Stimulated activated CD8-positive, alpha-beta memory T cell treated with anti-CD3 and anti-CD28 coated beads, Interleukin-15, amount 100 ng/mL, for 48 hours (primary cell): Measurements from ENCODE around the gene ZFP92.
"Not testable (repeated sequence)": the region's sequence is repeated elsewhere in the genome, so short reads cannot be mapped to it uniquely, and the experiment has no call there.

Source experiments
- DNase-seq, 2 donors: peaks; one replicate each; pipeline ENCODE4 v3.0.0-alpha.2; 2020; ENCODE audit warnings: low read depth in 2 of 2

ZFP92 gene

DNA sequence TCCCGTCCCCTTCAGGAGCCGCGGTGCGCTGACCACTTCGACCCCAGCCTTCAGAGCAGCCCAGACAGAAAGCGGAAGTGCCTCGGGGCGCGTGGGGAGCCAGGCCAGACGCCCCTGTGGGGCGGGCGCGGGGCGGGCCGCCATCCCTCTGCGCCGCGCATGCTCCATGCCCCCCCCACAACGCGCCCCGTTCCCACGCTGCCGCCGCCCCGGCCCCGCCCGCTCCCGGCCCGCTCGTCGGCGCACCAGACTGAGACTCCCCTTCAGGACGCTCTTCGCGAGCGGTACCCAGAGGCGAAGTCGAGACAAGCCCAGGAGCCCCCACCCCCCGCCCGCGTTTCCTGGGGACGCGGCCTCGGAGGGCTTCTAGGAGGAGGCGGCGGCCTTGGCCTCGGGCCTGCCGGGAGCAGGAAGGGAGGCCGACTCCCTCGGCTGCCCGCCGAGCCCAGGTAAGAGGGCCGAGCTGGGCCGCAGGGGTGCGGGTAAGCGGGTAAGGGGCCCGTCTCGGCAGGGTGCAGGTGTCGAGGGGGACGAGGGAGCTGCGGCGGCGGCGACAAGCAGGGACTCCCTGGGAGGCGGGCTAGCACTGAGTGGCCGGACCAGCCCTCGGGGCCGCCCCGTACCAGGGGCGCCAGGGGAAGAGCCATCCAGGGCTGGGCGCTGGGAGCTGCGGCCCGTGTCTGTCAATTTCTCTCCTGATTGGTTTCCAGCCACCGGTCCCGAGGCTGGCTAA is at the start of gene ZFP92:
Gene ZFP92 (plus strand): TSS at position 218 of the 733 bp plus-strand sequence. CDS start 6,851 bp downstream, outside the sequence.
- DNase-seq = peak in 1 of 2 donors; percentile 19

GRCh38 chrX:153361781-153362397 is 49.4 kb upstream of the ZFP92 start:
- no peak for DNase-seq

DNA sequence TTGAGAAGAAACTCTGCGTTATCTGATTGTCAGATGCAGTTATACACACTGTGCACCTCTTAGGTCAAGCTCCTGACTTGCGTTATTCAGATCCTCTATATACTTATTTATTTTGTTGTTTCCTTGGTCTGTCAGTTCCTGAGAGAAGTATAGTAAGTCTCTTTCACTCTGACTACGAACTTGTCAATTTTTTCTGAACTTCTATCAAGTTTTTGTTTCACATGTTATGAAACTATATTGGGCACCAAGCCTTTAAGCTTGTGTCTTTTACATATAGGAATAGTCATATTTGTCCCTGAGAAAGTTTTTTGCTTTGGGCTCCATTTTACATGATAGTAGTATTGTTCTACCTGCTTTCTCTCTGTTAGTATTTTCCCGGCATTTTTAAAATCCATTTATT is 45.6 kb upstream of the ZFP92 start:
- DNase-seq = no peak

GRCh38 chrX:153366119-153366518 is 45.2 kb upstream of the ZFP92 start:
- DNase-seq = no peak

DNA sequence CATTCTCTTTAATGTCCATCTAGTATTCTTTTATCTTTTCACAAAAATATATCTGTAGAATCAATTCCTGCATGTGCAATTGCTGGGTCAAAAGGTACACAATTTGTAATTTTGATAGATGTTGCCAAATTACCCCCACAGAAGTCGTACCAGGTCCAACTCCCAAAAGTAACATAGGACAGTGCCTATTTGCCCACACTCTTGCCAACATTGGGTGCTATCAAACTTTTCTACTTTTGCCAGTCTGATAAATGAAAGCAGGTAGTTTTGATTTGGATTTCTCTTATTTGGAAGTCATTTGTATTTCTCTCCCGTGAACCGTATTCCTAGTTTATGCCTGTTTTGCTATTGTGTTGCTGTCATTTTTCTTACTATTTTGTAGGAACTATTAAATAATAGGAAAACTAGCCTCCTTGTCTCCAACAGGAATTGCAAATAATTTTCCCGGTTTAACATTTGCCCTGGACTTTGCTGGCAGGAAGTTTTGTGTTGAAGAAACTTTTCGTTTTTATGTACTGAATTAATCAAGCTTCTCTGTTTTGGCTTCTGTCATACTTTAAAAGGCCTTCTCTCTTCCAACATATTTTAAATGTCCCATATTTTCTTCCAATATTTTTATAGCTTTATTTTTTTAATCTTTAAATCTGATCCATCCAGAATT is 44.3 kb upstream of the ZFP92 start:
- DNase-seq = no peak

- DNase-seq = no peak
These were observed 40.8 kb upstream of the ZFP92 start for GRCh38 chrX:153370293-153371055.

DNA sequence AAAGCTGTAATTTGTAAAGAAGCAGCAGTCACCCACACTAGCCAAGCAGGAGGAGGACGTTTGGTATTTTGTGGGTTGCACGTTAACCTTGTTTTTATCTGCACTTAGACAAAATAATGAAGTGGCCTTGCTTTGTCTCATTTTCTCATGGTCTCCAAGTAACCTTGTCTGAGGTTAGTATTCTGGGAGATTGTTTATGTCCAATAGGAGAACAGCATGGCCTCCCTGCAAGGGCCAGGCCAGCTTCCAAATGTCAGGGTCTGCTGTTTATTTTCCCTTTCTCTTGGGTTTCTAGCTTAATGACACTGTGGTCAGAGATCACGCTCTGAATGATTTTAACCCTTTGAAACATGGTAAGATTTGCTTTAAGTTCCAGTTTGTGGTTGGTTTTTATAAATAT is 40.0 kb upstream of the ZFP92 start:
- DNase-seq = no peak

GRCh38 chrX:153372949-153373348 is 38.3 kb upstream of the ZFP92 start:
- DNase-seq = no peak

DNA sequence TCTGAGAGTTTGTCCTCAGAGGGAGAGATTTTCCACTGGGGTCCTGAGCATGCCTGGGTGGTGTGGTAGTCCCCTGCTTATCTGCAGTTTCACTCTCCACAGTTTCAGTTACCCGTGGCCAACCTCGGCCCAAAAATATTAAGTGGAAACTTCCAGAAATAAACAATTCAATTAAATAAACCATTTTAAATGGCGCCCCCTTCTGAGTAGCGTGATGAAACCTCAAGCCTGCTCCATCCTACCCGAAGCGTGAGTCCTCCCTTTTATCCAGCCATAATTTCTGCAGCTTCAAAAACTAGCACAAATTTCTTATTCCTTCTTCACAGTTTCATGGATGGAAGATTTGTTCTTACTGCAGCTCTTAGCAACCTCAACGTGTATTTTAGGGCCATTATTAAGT is 36.8 kb upstream of the ZFP92 start:
- DNase-seq = no peak

DNA sequence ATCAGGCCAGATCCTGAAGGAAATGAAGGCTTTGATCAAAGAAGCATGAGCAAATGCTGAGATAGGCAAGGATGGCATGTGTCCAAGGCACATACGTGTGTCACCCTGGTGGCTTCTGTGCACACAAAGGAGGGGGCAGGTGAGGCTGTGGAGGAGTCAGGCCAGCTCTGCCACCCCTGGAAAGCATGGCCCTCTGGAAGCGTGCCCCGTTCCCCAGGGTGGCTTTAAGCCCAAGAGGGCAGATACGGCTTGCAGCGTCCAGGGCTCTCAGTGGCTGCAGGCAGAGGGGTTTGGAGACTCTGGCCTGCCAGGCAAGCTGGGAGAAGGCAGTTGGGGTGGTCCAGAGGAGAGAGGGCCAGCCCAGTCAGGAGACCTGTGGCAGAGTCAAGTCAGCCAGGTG is 35.7 kb upstream of the ZFP92 start:
- DNase-seq = no peak

DNA sequence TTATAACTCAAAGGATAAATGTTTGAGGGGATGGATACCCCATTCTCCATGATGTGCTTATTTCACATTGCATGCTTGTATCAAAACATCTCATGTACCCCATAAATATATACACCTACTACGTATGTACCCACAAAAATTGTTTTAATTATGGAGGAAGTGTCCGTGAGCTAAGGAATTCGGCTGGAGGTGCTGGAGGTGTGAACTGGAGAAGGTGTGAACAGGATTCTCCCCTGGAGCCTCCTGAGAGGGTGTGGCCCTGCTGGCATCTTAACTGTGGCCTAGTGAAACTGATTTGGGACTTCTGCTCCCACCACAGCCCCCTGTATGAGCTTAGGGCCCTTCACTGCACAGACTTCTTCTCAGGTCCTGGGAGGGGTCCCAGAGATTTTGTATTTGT is 33.5 kb upstream of the ZFP92 start:
- DNase-seq = no peak

- DNase-seq = no peak
These were observed 32.7 kb upstream of the ZFP92 start for GRCh38 chrX:153378607-153379006.

- no peak for DNase-seq
These were observed 31.8 kb upstream of the ZFP92 start for GRCh38 chrX:153379508-153379907.

- no peak for DNase-seq
These were observed 31.2 kb upstream of the ZFP92 start for GRCh38 chrX:153379971-153380581.

- no peak for DNase-seq
These were observed 30.6 kb upstream of the ZFP92 start for GRCh38 chrX:153380691-153381090.

DNA sequence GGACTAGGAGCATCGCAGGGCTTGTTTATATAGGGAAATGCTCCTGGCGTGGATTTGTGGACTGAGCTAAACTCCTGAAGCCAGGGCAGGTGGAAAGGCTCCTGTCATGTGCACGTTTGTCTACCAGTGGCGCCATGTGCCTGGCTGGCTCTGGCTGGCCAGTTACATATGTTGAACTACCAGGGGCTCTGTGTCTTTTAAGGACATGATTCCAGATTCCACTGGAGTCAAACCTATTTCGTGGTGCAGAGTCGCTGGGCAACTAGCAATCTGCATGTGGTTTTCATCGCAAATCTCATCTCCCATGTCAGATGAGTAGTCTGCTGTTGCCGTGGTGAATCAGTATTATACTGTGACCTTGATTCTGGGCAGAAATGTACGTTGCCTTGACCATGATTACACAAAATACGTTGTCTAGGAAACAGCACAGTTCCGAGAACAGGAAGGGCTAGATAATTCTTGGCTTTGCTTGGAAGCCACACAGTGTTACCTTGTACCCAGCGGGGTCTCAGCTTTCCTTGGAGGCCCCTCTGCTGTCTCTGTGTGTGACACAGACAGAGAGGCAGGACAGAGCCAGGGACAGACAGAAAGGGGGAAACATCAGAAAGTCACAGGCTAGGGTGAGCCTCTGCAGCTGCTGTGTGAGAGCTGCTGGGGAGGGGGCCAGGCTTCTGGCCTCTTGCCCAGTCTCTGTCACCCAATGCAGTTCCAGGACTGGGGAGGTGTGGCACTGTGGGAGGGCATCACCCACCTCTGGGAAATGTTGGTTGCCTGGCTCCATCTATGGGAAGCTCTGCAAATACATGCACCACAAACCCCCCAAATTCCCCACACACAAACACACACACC is 29.4 kb upstream of the ZFP92 start:
- peak in 1 of 2 donors; percentile 4 for DNase-seq

GRCh38 chrX:153382563-153383482 is 28.4 kb upstream of the ZFP92 start:
- DNase-seq = no peak

GRCh38 chrX:153384390-153384789 is 26.9 kb upstream of the ZFP92 start:
- DNase-seq = no peak

DNA sequence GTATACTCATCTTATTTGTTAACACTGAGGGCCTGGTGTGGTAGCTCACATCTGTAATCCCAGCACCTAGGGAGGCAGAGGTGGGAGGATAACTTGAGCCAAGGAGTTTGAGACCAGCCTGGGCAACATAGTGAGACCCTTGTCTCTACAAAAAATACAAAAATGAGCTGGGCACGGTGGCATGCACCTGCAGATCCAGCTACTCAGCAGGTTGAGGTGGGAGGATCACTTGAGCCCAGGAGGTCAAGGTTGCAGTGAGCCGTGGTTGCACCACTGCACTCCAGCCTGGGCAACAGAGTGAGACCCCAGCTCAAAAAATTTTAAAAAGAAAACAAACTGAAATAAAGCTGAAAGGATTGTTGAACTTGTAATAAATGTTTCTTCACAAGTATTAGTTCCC is 26.3 kb upstream of the ZFP92 start:
- DNase-seq = not testable (repeated sequence)

DNA sequence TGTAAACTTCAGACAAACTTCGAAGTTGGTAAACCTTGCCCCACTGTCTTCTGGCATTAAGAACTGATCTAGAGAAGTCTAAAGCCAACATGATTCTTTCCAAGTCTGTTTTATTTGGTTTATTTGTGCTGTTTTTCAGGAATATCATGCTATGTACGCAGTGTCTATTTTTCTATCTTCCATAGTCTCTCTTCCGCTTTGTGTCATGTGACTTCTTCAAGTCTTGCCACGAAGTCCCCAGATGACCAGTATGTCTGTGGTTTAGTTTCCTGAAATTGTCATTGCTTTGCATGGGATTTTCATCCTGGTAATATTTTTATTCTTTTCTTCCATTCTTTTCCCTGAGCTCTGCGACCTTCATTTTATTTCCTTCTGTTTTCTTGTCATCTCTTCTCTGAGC is 25.2 kb upstream of the ZFP92 start:
- DNase-seq = no peak
